ENCODE data around the gene SLC7A14.

GRCh38 chr3:170513642-170514041 is 72.2 kb downstream of the SLC7A14 start:
- TF ChIP-seq POLR2A (IDR thresholded peaks at IDR 0.05) (no peak), CTCF (IDR thresholded peaks at IDR 0.05) (no peak)
